MG63 (cell line): ENCODE measurements around the gene TSPAN10. TPM values are rescaled to one million over a fixed set of nuclear protein-coding genes. Genes with fewer than 3 reads are reported as not detected.

Experiments
- DNase-seq: peaks from one replicate; pipeline ENCODE4 v3.0.0-alpha.2; 2020
- H3K27me3 ChIP-seq: fragments of 250-450 bp; sonication (Bioruptor Pico); 2 replicates; pipeline ENCODE4 v1.5.1; 2020; ENCODE audit warnings: mild to moderate bottlenecking, moderate library complexity
- H3K36me3 ChIP-seq: fragments of 250-450 bp; sonication (Bioruptor Pico); 2 replicates; pipeline ENCODE4 v1.5.1; 2020; ENCODE audit warnings: mild to moderate bottlenecking, moderate library complexity
- H3K4me3 ChIP-seq: fragments of 250-450 bp; sonication (Bioruptor Pico); 2 replicates; pipeline ENCODE4 v1.5.1; 2020; ENCODE audit warnings: mild to moderate bottlenecking, moderate library complexity
- H3K9me3 ChIP-seq: fragments of 250-450 bp; sonication (Bioruptor Pico); 2 replicates; pipeline ENCODE4 v1.5.1; 2020; ENCODE audit warnings: mild to moderate bottlenecking, moderate library complexity
- total RNA-seq: library from RNA; depleted of rRNA; stranded (reverse); fragments of >200 nt; shearing (Covaris generic); gene quantifications from 2 replicates; pipeline ENCODE4 v1.2.3, GENCODE V29; 2014; ENCODE audit warnings: low replicate concordance; rRNA removed

The TSPAN10 gene
- total RNA-seq = 2.6 and 3.7 TPM in 2 replicates

DNA sequence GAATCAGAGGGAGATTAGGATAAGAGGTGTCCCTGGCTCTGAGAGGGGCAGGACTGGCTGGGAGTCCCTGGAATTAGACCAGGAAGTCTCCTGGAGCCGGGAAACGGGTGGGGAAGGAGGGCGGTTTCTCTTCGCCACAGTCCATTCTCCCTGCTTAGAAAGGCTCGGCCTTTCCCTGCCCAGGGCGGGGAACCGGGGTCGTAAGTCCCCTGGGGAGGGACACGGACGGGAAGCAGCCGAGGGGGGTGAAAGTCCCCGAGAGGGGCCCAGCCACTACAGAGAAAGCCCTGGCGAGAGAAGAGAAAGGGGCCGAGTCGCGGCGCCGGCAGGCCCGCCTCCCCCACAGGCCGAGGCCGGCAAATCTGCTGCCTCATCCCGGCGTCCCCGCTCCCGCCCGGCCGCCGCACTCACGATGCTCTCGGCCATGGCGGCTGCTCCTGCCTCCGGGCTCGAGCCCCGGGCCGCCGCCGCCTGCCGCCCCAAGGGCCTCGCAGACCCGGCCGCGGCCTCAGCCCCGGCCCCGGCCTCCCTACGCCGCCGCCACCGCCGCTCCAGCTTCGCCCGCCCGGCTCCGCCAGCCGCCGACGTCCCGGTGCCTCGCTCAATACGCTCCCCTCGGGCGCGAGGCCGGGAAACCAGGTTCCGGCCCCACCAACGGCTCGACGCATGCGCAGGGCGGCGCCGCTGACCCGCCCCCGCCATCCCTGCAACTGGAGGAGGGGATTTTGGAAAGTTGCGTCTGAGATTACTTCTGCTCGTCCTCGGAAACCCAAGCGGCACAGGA, at the start of gene TSPAN10, which contains the start of gene NPLOC4:
TSPAN10 (plus strand) TSS at position 692 of the 784 bp plus-strand sequence. CDS start 5,217 bp downstream, outside the sequence.
NPLOC4 (minus strand) TSS at position 608 of the 784 bp plus-strand sequence; CDS start at position 426, 182 bp downstream.
- H3K36me3 ChIP-seq = peaks cover 28% of the 10 kb centered on the region
- peak; percentile 83 for DNase-seq
- no peaks in the 10 kb centered on the region for H3K9me3 ChIP-seq
- peak within 1 kb of the TSS; percentile 97 for H3K4me3 ChIP-seq
- no peaks in the 10 kb centered on the region for H3K27me3 ChIP-seq

DNA sequence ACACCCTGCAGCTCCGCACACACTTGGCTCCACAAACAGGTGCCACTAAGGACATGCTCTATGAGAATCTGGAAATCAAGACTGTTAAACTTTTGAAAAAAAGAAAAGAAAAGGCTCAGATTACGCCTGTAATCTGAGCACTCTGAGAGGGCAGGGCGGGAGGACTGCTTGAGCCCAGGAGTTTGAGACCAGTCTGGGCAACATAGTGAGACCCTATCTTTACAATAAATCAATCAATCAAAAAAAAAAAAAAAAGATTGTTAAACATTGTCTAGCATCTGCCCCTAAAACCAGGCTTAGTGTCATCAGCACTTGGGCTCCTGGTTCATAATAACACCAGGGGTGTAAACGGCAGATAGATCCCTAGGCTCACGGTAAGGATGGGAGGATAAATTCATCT, 47.4 kb upstream of the TSPAN10 start:
- no peak overlapping the region for H3K4me3 ChIP-seq
- no peak for DNase-seq
- H3K9me3 ChIP-seq = no peaks in the 10 kb centered on the region
- H3K36me3 ChIP-seq = peaks cover 91% of the 10 kb centered on the region
- no peaks in the 10 kb centered on the region for H3K27me3 ChIP-seq

DNA sequence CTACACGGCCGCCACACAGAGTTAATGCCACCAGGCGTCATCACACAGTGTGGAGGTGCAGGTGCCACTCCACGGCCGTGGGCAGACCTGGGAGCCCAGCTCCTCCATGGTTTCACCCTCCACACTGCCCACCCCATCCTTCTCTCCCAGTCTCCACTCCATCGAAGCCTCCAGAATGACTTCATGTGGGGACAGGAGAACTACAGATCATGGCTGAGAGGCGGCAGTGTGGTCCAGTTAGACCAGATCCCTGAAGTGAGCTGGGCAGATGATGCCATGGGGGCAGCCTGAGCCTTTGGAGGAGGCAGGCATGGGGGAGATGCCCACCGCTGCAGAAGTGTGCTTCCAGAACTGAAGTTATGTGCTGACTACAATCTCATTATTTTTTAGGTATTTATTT, 46.9 kb upstream of the TSPAN10 start:
- H3K36me3 ChIP-seq = peaks cover 92% of the 10 kb centered on the region
- no peaks in the 10 kb centered on the region for H3K9me3 ChIP-seq
- no peak for DNase-seq

DNA sequence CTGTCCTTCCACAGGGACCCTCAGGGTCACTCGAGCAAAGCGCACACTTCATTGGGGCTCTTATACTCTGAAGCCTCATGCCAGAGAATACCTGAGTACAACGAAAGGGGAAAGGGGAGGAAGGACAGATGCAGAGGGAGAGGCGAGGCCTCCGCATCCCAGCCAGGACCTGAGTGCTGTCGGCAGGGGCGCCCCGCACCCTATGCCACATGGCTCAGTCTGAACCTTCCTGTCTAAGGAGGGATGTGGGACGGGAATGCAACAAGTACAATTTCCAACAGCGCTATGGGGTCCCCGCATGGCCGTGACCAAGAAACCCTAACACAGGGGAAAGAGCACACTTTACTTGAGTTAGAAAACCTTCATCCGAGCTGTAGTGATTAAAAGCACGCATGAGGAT, 45.0 kb upstream of the TSPAN10 start:
- Histone ChIP-seq H3K27me3 (no peaks in the 10 kb centered on the region), H3K9me3 (no peaks in the 10 kb centered on the region), H3K4me3 (no peak overlapping the region), H3K36me3 (peaks cover 90% of the 10 kb centered on the region)
- DNase-seq = no peak

More for the DNA sequence above, 46.9 kb upstream of the TSPAN10 start:
- no peak overlapping the region for H3K4me3 ChIP-seq
- H3K27me3 ChIP-seq = no peaks in the 10 kb centered on the region

DNA sequence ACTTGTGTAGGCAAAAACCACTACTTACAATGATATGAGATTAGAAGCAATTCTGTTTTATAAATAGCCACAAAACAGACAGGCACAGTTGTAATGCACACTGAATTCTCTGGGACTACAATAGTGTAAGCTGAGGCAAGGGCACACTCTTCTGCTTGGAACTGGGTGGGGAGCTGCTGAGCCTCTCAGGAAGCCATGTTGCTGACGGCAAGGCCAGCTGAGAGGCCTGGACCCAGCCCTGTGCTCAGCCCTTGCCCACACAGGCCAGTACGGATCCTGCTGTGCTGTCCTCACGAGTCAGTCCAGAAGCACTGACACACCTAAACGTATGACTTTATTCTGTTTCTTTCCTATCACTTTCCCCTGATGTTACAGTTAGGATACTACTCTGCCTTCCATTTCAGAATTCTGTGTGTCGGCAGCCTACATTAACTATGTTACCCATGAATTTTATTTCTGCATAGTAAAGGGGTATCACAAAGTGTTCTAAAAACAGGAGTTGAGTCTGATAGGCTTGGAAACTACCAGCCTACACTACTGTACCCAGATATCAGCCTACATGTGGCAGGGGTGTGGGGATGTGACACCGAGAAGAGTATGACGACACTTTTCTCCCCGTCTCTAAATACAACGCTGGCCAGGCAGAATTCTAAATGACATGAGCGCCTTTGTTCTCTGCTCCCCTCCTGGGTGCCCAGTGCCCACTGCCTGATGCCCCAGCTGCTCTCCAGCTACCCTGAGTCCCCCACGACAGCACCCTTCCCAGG, 43.7 kb upstream of the TSPAN10 start:
- H3K9me3 ChIP-seq = no peaks in the 10 kb centered on the region
- peaks cover 91% of the 10 kb centered on the region for H3K36me3 ChIP-seq
- H3K4me3 ChIP-seq = no peak overlapping the region
- no peak for DNase-seq
- no peaks in the 10 kb centered on the region for H3K27me3 ChIP-seq

DNA sequence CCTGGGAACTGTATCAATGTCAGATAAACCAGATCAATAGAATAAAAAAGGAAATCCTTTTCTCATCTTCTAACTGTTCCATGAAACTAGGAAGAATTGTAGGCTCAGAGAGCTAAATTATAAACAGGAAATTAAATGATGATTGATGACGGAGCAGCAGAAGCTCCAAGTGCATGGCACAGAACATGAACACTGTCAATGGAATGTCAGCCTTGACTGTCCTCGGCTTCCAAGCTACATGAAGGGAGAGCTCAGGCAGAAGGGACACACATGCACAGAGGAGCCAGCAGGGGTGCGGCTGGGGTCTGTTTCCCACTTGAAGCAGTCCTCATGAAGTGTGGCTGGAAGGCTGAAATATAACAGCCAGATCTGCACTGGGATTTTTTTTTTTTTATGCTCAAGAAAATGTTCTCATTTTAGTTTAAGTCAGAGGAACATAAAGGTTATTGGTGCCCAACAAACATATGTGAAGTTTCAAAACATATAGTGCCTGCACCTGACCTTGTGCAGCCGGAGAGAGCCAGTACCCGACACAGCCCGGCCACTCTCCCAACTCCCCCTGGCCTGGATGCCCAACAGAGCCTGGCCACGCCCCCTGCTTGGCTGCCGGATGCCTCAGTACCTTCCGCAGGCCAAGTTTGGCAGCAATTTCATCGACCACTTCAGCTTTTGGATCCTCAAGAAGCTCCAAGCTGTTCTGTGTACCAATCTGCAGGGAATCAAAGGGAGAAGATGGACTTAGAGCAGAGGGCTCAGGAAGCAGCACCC, 37.1 kb upstream of the TSPAN10 start:
- Histone ChIP-seq H3K27me3 (no peaks in the 10 kb centered on the region), H3K4me3 (no peak overlapping the region), H3K36me3 (peaks cover 92% of the 10 kb centered on the region), H3K9me3 (no peaks in the 10 kb centered on the region)
- DNase-seq = peak; percentile 39

DNA sequence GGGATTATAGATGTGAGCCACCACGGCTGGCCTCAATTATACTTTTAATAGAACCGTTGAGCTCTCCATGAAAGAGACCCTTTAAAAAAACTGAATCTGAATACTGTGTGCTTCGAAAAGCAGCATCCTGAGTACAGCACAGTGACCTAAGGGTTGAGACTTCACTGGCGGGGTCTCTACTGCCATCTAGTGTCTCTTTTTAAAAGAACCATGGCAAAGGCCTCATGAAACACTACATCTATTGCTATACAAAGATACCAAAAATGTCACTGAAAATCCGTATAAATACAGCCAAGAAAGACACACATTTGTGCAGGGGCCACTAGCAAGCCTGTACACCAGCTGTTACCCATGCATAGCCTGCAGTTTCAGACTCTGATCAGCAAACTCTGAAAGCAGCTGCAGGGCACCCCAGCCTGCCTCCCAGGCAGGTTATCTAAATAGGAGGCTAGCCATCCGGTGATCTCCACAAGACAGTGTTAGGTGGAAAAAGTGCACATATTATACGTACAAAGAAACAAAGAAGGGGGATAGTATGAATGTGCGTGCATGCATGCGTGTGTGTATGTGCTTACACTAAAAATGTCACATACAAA, 35.4 kb upstream of the TSPAN10 start:
- Histone ChIP-seq H3K27me3 (no peaks in the 10 kb centered on the region), H3K9me3 (no peaks in the 10 kb centered on the region), H3K4me3 (no peak overlapping the region), H3K36me3 (peaks cover 93% of the 10 kb centered on the region)
- no peak for DNase-seq

DNA sequence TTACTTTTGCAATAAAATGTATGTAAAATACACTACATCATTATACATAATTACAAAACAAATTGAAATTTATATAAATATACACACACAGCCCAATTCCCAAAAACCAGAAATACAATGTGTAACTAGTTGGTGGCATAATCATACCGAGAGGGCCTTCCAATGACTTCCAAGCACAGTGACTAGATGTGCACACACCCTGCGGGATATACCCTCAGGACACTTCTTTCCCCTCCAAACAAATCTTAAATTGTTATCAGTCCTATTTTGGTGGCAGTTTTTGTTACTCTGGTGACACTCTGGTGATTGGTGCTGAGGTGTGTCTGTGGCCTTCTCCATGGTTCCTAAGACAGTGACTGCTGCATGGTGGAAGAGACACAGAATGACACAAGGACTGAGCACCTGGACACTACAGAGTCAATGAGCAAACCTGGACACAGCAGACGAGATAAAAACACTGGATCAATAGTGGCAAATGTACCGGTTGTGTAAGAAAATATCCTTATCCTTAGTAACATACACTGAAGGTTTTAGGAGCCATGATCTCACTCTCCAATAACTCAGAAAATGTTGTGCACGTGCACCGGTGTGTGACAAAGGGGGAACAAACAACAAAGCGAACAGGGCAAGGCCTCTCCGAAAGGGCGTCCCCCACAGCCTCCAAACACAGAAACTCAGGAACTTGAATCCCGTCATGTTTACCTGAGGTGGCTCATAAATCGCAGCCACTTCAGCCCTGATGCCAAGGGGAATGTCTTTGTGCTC, 33.0 kb upstream of the TSPAN10 start:
- no peak overlapping the region for H3K4me3 ChIP-seq
- no peaks in the 10 kb centered on the region for H3K9me3 ChIP-seq
- peaks cover 94% of the 10 kb centered on the region for H3K36me3 ChIP-seq
- DNase-seq = no peak
- H3K27me3 ChIP-seq = no peaks in the 10 kb centered on the region

DNA sequence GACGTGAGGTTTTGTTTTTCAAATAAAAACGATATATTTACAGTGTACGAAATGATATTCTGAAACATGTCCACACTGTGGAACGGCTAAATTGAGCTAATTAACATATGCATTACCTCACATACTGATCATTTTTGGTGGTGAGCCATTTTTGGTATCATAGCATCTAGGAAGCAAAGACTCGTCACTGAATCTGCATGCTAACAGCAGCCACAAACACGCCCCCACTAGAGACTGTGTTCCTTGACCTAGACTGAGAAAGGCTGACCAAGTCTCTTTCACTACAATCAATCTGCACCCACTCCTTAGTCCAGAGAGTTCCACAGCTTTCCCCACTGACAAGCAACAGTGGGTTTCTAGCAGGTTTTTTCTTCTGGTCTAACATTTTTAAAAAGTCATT, 29.6 kb upstream of the TSPAN10 start:
- Histone ChIP-seq H3K36me3 (peaks cover 91% of the 10 kb centered on the region), H3K4me3 (no peak overlapping the region)

DNA sequence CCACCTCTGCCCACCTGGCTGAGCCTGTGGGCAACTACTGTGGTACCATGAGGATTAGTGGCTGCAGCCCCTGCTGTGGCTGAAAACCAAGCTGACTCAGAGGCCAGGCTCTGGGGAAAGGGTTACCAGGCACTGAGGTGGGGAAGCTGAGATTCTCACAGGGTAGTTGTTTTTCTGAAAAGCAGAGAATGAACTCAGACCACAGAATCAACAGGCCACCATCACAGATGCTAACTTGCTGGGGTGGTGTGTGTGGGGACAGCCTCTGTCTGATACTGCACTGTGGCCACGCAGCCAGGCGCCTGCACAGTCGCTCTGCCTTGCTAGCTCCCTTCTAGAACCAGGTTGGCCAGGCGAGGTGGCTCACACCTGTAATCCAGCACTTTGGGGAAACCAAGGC, 28.9 kb upstream of the TSPAN10 start:
- Histone ChIP-seq H3K4me3 (no peak overlapping the region), H3K27me3 (no peaks in the 10 kb centered on the region), H3K9me3 (no peaks in the 10 kb centered on the region), H3K36me3 (peaks cover 91% of the 10 kb centered on the region)
- no peak for DNase-seq

More for the DNA sequence above, 29.6 kb upstream of the TSPAN10 start:
- Histone ChIP-seq H3K27me3 (no peaks in the 10 kb centered on the region), H3K9me3 (no peaks in the 10 kb centered on the region)
- no peak for DNase-seq

DNA sequence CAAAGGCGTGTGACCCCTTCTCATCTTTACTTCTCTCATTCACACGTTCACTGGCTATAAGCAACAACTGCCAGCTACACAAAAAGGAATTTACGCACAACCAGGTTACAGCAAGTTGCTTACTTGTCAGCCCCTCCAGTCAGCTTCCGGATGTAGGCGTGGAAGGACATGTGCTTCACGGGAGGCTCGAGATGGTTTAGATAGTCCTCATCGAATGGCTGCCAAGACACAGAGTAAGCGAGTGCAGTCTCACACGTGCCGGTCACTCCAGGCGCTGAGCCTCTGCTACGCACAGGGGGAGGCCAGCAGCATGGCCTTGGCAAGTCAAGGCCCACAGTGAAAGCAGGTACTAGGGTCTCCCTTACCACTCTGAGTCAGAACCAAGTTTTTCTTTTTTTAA, 28.4 kb upstream of the TSPAN10 start:
- Histone ChIP-seq H3K9me3 (no peaks in the 10 kb centered on the region), H3K36me3 (peaks cover 91% of the 10 kb centered on the region), H3K4me3 (no peak overlapping the region), H3K27me3 (no peaks in the 10 kb centered on the region)
- DNase-seq = no peak

DNA sequence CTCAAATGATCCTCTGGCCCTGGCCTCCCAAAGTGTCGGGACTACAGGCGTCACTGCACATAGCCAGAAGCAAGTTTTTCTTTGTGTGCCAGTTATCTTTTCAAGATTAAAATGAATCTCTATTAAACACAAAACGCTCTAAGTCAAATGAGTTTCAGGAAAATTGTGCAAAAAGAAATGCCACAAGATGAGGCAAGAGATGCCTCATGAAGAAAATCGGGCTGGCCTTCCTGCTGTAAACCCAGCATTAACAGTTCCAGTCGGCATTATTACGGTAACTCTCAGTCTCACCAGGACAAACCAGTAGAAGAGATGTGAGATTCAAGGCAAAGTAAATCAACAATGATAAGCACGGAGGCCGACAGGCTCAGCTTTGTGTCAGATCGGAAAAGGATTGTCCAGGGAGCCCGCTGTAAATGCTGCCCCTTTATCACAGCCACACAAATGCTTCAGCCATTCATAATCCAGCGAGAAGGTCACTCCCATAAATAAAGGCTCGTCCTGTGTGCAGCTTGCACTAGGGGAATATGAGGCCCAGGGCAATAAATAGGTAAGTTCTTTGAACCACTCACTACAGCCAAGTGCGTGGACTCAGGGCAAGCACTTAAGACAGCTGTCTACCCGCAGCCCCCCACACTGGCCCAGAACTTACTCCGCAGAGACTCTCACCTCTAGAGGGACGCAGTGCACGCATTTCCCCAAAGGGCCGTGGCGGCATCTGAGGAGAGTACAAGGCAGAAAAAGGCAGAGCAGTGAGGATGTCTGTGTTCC, 27.3 kb upstream of the TSPAN10 start:
- DNase-seq = no peak
- Histone ChIP-seq H3K36me3 (peaks cover 90% of the 10 kb centered on the region), H3K4me3 (no peak overlapping the region), H3K9me3 (no peaks in the 10 kb centered on the region), H3K27me3 (no peaks in the 10 kb centered on the region)

DNA sequence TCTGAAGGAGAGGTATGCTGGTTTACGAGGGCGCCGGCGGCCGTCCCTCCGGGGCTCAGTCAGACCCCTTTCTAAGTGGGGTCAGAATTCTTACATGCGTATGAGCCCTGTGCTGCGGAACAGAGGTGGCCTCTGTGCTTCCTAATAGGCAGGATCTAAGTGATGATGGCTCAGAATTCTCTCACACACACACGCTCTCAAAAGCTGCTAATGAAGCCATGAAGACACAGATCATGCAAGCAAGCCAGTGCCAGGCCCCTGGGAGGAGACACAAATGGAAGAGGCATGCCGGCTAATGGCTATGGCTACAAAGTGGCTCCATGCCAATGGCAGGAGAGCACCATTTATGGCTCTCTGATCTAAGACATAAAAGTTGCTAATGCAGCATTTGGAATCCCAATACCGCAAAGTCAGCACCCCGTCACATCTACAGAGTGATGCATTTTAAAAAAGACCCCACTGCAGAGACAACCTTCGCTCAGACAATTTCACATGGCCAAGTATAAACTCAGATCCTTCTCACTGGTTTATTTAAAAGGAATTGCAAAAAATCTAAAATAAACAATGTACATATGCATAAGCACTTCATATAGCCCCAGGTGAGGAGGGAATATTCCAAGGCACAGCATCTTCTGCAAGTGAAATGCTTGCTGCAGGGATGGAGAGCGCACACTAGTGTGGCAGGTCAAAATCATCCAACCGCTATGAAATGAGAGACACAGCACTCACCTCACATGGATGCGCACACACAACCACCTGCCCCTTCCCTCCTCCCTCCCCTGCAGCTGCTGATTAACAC, 24.6 kb upstream of the TSPAN10 start:
- H3K4me3 ChIP-seq = no peak overlapping the region
- DNase-seq = no peak
- H3K36me3 ChIP-seq = peaks cover 87% of the 10 kb centered on the region
- H3K27me3 ChIP-seq = no peaks in the 10 kb centered on the region
- H3K9me3 ChIP-seq = no peaks in the 10 kb centered on the region; the same call in 1 of the 2 replicates

DNA sequence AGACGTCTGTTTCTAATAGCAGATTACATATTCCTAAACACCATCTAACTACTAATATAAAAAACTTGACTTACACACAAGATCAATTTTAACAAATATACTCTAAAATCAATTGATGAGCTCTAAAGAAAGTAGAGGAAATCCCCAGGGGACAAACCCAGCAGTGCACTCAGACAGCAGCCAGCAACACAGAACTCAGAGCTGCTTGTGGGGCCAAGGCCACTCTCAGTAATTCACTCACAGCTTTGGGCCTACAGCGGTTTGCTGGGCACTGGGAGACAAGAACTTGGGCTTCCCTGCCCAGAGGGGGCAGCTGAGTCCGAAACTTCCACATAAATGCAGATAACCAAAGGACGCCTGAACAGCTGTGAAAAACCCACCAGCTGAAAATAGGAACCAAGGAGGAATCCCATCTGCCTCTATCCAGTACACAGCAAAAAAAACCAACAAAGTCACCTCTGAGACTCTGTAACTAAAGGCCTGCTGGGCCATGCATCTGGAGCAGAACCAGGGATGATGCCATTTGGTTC, 21.5 kb upstream of the TSPAN10 start:
- Histone ChIP-seq H3K27me3 (no peaks in the 10 kb centered on the region), H3K36me3 (peaks cover 78% of the 10 kb centered on the region), H3K4me3 (no peak overlapping the region), H3K9me3 (no peaks in the 10 kb centered on the region; the same call in 1 of the 2 replicates)
- no peak for DNase-seq
